GM21447 (cell line): ENCODE measurements around the gene BMP6.

Experiments used
- ATAC-seq: cut with Tn5 transposase; IDR thresholded peaks from one replicate; pipeline ENCODE4 v1.9.1; 2021; ENCODE audit not compliant: unreplicated experiment

The BMP6 gene

DNA sequence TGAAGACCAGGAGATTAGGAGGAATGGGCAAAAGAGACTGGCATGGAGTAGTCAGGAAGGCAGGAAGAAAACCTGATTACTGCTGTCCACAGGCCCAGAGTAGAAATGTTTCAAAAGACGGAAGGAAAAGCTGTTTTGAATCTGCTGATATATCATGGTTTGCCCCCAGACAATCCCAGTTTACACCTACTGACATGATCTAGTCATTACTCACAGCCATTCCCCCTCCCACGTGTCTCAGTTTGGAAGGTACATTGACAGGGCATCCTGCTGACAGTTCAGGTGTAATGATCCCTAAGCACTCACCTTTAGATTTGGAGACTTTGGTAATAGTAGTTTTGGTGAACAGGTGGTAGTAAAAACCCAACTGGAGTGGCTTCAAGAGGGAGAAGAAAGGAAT lies 194.5 kb downstream of the BMP6 start:
- ATAC-seq: no peak

DNA sequence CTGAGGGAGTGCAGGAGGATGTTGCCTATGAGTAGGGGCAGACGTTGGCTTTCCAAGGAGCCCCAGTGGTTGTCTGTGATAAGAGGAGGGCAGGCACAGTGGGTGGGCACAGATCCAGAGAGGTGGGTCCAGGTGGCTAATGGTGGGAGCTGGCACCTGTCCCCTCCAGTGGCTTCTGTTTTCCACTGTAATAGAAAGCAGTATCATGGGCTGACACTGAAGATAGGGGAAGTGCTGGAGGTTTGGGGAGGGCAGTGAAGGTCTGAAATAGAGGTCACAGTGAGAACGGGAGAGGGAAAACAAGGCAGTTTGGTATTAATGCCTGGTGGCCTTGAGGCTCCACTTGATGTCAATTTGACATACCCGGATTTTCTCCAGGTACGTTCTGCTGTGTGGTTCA lies 195.1 kb downstream of the BMP6 start:
- no peak for ATAC-seq

- ATAC-seq: no peak
These were observed 195.8 kb downstream of the BMP6 start for GRCh38 chr6:7921632-7922092.

DNA sequence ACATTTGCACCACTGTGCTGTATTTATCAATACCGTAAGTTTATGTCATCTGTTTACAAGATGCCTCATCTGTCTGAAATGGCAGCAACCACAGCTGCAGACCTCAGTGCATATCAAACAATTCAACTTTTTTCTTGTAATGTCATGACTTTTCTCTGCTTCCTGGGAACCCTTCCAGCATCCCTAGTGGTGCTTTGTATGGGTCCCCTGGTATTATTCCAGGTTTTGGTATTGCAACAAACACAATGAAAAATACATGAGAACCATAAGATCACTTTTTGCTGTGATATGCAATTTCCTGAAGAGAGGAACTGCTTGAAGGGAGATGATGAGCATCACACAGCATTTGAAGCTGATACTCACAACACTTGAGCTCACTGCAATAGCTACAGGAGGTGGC lies 196.7 kb downstream of the BMP6 start:
- ATAC-seq: no peak

DNA sequence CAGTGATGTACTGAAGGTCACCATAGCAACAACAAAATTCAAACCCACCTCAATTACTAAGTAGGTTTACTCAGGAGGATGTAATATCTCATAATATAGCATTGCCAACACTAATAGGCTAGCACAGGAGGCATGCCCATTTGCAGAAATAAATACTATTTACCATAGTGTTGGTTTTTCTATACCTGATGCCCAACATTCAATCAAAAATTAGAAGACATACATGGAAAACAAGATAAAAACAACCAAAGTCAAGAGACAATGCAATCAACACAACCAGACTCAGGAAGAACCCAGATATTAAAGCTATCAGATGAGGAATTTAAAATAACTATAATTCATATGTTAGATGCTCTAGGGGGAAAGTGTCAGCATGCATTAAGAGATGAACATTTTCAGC lies 199.0 kb downstream of the BMP6 start:
- no peak for ATAC-seq
